HG02763 (cell line): ENCODE data around the gene UBC.
"Not testable (repeated sequence)": the region's sequence is repeated elsewhere in the genome, so short reads cannot be mapped to it uniquely, and the experiment has no call there.

ENCODE experiments used
- ATAC-seq: cut with Tn5 transposase; IDR thresholded peaks from one replicate; pipeline ENCODE4 v1.9.1; 2021; ENCODE audit warnings: mild to moderate bottlenecking, moderate library complexity; ENCODE audit not compliant: unreplicated experiment

Gene UBC

GRCh38 chr12:124931528-124931927, 17.1 kb upstream of the UBC start:
- ATAC-seq = not testable (repeated sequence)

GRCh38 chr12:124930586-124930985, 16.1 kb upstream of the UBC start:
- ATAC-seq = no peak

GRCh38 chr12:124929649-124930419, 15.4 kb upstream of the UBC start:
- ATAC-seq = no peak

- no peak for ATAC-seq
These were observed 14.6 kb upstream of the UBC start for GRCh38 chr12:124928912-124929530.

GRCh38 chr12:124928095-124928911, 13.9 kb upstream of the UBC start:
- ATAC-seq = peak; percentile 30

- ATAC-seq = peak; percentile 76
These were observed 13.0 kb upstream of the UBC start for GRCh38 chr12:124927201-124928094.

- ATAC-seq = not testable (repeated sequence)
These were observed 11.3 kb upstream of the UBC start for GRCh38 chr12:124925782-124926181.

- ATAC-seq = no peak
These were observed 10.7 kb upstream of the UBC start for GRCh38 chr12:124925117-124925516.

- ATAC-seq = no peak
These were observed 9.7 kb upstream of the UBC start for GRCh38 chr12:124923905-124924734.

- ATAC-seq = peak; percentile 39
These were observed 7.0 kb upstream of the UBC start for GRCh38 chr12:124921200-124922031.

GRCh38 chr12:124920353-124920935, 6.0 kb upstream of the UBC start:
- no peak for ATAC-seq

- ATAC-seq = no peak
These were observed 5.3 kb upstream of the UBC start for GRCh38 chr12:124919521-124920352.

- ATAC-seq = not testable (repeated sequence)
These were observed 4.2 kb upstream of the UBC start for GRCh38 chr12:124918622-124918988.

GRCh38 chr12:124917841-124918621, 3.6 kb upstream of the UBC start:
- ATAC-seq = no peak

- peak; percentile 46 for ATAC-seq
These were observed 2.8 kb upstream of the UBC start for GRCh38 chr12:124917135-124917840.
